ENCODE results near the gene ANKS3.

ANKS3 gene

DNA sequence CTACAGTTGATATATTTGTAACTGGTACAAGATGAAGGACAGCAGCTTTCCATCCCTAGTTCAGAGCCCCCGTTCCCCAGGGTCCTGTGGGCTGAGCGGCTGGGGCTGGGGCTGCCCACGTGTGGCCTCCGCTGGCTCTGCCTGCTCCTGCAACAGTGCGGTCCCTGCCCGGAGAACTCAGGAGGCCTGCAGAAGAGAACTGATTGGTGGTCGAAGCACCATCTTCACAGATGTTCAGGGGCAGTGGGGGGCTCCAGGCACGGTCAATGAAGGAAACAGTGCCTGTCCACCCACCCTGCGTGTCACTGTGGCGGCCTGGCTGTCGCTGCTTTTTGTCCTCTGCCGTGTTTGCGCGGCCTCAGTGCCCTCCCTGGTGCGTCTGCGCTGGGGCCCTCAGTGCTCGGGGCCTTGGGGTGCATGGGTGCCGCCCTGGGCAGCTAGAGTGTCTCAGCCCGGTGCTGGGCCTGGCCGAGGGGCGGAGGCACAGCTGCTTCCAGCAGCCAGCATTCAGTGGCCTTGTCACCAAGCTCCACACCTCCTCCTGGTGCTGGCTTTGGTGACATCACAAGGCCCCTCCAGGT, 44.9 kb downstream of the ANKS3 start:
- H3K27ac ChIP-seq, result no peak overlapping the region
- TF ChIP-seq, protein P1, sequence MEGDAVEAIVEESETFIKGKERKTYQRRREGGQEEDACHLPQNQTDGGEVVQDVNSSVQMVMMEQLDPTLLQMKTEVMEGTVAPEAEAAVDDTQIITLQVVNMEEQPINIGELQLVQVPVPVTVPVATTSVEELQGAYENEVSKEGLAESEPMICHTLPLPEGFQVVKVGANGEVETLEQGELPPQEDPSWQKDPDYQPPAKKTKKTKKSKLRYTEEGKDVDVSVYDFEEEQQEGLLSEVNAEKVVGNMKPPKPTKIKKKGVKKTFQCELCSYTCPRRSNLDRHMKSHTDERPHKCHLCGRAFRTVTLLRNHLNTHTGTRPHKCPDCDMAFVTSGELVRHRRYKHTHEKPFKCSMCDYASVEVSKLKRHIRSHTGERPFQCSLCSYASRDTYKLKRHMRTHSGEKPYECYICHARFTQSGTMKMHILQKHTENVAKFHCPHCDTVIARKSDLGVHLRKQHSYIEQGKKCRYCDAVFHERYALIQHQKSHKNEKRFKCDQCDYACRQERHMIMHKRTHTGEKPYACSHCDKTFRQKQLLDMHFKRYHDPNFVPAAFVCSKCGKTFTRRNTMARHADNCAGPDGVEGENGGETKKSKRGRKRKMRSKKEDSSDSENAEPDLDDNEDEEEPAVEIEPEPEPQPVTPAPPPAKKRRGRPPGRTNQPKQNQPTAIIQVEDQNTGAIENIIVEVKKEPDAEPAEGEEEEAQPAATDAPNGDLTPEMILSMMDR (conservative IDR thresholded peaks at IDR 0.05), result no peak
- no peak for TF ChIP-seq ZFX (IDR thresholded peaks at IDR 0.05)

DNA sequence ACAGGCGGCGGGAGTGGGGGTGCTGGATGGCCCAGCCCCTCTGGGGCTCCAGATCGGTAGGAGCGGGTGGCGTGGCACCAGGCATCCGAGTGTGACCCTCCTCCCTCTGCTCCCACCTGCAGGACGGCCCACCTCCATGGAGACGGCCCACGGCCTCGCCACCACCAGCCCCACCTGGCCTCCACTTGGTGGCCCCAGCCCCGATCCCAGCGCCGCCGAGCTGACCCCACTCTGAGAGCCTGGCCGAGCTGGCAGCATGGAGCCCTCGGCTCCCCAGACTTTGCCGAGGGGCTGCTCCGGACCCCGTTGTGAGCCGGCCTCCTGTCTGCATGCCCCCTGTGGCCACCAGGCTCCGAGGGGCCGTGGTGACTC, 45.4 kb downstream of the ANKS3 start:
- no peak for TF ChIP-seq ZFX (IDR thresholded peaks at IDR 0.05)
- TF ChIP-seq, protein P1 (conservative IDR thresholded peaks at IDR 0.05), result no peak
- no peak overlapping the region for H3K27ac ChIP-seq

DNA sequence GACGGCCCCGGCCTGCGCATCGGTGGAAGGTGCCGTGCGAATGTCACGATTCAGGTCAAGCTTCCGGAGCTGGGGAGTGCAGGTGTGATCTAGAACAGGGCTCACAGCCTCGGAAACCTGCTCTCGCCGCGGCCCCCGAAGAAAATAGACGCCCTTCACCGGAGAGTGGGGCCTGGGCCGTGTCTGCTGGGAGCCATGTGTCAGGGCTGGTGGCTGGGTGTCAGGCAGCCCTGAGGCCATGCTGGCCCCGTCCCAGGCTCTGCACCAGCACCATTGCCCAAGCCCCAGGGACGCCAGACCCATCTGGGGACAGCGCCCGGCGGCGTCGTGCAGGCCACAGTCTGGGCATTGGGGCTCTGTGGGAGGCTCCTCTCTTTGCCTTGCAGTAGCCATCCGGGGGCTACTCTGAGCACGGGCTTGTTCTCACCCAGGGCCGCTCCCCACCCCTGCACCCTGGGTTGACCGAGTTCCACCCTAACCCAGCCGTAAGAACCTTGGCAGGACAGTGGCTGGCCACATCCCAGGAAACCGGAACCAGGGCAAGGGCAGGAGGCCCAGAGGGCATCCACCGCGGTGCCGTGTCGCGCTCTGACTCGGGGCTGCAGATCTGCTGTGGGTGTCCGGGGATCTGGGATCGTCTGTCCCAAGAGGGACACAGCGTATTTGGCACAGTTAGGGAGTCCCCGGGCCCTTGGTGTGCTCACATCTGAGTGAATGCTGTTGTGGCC, 46.0 kb downstream of the ANKS3 start:
- H3K27ac ChIP-seq, result no peak overlapping the region
- no peak for TF ChIP-seq ZFX (IDR thresholded peaks at IDR 0.05)
- TF ChIP-seq, protein P1 (conservative IDR thresholded peaks at IDR 0.05), result no peak

DNA sequence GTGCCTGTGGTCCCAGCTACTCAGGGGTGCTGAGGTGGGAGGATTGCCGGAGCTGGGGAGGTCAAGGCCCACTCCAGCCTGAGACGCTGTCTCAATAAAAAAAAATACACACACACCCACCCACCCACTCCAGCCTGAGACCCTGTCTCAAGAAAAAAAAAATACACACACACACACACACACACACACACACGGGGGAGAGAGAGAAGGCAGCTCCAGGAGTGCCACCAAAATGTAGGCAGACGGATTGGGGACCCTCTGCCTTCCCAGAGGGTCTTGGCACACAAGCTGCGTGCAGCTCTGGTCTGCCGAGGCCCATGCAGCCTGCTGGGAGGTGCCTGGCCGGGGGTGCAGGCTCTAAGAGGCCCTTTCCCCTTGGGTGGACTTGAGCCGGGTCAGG, 46.7 kb downstream of the ANKS3 start:
- TF ChIP-seq, protein P1 (conservative IDR thresholded peaks at IDR 0.05), result no peak
- no peak overlapping the region for H3K27ac ChIP-seq

DNA sequence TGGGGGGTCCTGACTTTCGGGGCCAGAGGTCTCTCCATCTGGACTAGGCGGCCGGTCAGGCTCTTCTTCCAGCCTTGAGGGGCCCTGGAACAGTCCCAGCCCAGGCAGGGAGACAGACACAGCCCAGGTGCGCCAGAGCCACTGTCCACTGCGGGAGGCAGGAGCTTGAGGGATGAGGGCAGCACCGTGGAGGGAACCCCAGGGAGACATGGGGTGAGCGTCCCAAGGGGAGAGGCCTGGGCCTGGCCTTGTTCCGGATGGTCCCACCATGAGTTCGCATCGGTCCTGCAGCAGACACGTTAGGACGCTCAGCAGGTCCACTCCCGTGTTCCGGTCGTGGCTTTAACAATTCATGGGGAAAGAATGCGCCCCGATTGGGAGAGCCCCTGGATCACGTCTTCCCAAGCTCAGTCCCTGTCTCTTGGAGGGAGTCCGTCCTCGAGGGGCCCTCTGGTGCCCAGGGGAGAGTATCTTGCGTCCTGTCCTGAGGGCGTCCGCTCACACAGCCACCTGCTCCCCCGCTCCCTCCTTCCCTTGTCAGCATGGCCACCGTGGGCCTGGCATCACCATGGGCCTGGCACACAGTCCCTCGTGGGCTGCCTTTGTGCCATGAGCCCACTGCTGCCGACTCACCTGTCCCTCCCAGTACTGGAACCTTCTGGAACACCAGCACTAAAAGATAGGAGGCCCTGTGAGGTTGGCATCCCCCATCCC, 47.4 kb downstream of the ANKS3 start:
- H3K27ac ChIP-seq, result no peak overlapping the region
- TF ChIP-seq ZFX (IDR thresholded peaks at IDR 0.05), result no peak
- TF ChIP-seq, protein P1 (conservative IDR thresholded peaks at IDR 0.05), result no peak

DNA sequence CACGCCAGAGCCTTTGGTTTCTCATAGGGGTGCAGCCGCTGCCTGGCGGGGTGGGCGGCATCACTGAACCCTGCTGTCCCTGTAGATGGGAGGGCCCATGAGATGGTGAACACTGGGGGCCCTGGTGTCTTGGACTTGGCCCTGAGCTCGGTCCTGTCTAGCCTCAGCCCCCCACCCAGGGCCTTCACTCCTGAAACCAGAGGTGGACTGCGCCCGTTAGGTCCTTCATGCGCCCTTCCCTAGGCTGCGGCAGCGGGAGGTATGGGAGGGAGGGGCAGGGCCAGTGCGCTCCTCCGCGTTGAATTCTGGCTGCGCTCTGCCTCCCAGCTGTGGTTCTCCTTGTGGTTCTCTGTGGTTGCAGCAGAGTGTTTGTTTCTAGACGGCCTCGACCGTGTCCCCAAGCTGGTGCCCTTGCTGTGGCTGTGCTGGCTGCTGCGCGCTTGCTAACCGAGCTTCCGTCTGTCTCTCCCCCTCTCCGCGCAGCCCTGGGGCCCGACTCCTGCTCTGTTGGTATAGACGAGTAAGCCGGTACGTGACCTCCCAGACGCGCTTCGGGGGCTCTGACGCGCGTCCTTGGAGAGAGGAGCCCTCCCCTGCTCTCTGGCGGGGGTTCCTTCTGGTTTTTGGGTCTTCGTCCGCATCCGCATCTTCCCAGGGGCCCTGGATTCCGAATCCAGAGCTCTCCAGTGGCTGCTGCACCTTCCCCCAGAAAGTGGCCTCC, 48.1 kb downstream of the ANKS3 start:
- TF ChIP-seq, protein P1 (conservative IDR thresholded peaks at IDR 0.05), result no peak
- TF ChIP-seq ZFX (IDR thresholded peaks at IDR 0.05), result no peak
- H3K27ac ChIP-seq, result no peak overlapping the region

Measured in C4-2B (cell line).